ENCODE measurements around the gene TMX2.

TMX2 gene

DNA sequence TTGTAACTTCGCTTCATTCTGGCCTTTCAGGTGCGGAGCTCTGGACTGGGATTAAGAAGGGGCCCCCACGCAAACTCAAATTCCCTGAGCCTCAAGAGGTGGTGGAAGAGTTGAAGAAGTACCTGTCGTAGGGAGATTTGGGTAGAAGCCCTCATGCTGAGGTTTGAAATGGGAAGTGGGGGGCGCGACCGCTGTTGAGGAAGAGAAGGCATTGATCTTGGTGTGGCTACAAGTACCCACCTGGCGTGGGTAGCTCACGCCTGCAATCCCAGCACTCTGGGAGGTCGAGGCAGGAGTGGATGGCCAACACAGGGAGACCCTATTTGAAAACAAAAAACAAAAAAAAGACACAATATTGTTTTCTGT lies 29.7 kb downstream of the TMX2 start:
- Histone ChIP-seq H3F3A (ENCODE audit: insufficient read depth, low read length) (no peaks in the 10 kb centered on the region), H3K27ac (ENCODE audit: low read depth, low read length, poor library complexity, severe bottlenecking) (peak overlapping the region; percentile 89), H3K4me1 (ENCODE audit: insufficient read depth, low read length, severe bottlenecking) (peaks cover 17% of the 10 kb centered on the region), H3K4me3 (ENCODE audit: low read depth, low read length, poor library complexity, severe bottlenecking) (peak overlapping the region; percentile 98), H3K27me3 (ENCODE audit: insufficient read depth, low read length) (no peaks in the 10 kb centered on the region), H3K9me2 (ENCODE audit: low read depth, low read length) (no peaks in the 10 kb centered on the region), H3K4me2 (ENCODE audit: low read length) (peak overlapping the region; percentile 89), H3K79me2 (ENCODE audit: insufficient read depth, low read length) (peaks cover 12% of the 10 kb centered on the region), H3K36me3 (ENCODE audit: insufficient read depth, low read length) (peaks cover 72% of the 10 kb centered on the region), H3K9me3 (ENCODE audit: low read length) (no peaks in the 10 kb centered on the region), H2AFZ (ENCODE audit: low read length) (no peak overlapping the region), H3K9ac (ENCODE audit: low read length) (peak overlapping the region; percentile 99), H4K20me1 (ENCODE audit: insufficient read depth, low read length) (no peaks in the 10 kb centered on the region)
- TF ChIP-seq, protein P1, sequence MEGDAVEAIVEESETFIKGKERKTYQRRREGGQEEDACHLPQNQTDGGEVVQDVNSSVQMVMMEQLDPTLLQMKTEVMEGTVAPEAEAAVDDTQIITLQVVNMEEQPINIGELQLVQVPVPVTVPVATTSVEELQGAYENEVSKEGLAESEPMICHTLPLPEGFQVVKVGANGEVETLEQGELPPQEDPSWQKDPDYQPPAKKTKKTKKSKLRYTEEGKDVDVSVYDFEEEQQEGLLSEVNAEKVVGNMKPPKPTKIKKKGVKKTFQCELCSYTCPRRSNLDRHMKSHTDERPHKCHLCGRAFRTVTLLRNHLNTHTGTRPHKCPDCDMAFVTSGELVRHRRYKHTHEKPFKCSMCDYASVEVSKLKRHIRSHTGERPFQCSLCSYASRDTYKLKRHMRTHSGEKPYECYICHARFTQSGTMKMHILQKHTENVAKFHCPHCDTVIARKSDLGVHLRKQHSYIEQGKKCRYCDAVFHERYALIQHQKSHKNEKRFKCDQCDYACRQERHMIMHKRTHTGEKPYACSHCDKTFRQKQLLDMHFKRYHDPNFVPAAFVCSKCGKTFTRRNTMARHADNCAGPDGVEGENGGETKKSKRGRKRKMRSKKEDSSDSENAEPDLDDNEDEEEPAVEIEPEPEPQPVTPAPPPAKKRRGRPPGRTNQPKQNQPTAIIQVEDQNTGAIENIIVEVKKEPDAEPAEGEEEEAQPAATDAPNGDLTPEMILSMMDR (IDR thresholded peaks at IDR 0.05; ENCODE audit: low read length), result no peak
- TF ChIP-seq EZH2 (IDR thresholded peaks at IDR 0.05; ENCODE audit: borderline replicate concordance, low read length), result no peak

DNA sequence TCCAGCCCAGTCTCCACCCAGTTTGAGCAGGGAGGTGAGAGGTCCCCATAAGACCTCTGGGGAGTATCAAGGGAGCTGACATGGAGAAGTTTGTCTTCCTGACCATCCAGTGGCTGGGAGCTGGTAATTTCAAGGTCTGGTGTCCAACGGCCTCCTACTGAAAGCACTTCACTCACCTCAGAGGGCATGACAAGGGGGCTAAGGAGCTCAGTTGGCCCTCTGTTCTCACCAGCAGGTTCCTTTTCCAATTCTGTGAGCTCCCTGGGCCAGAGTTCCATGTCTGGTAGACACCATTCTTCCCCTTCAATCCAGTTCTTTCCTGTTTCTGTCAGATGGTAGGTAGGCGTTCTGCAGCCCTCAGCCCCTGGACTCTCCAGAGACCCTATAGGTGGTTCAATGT lies 32.0 kb downstream of the TMX2 start:
- no peak for TF ChIP-seq EZH2 (IDR thresholded peaks at IDR 0.05; ENCODE audit: borderline replicate concordance, low read length)
- TF ChIP-seq, protein P1 (IDR thresholded peaks at IDR 0.05; ENCODE audit: low read length), result no peak
- H3K36me3 ChIP-seq (ENCODE audit: insufficient read depth, low read length), result peaks cover 52% of the 10 kb centered on the region
- peaks cover 12% of the 10 kb centered on the region for H3K79me2 ChIP-seq (ENCODE audit: insufficient read depth, low read length)
- H3K9me2 ChIP-seq (ENCODE audit: low read depth, low read length), result no peaks in the 10 kb centered on the region
- H3K27me3 ChIP-seq (ENCODE audit: insufficient read depth, low read length), result no peaks in the 10 kb centered on the region
- H3K9me3 ChIP-seq (ENCODE audit: low read length), result no peaks in the 10 kb centered on the region
- H4K20me1 ChIP-seq (ENCODE audit: insufficient read depth, low read length), result no peaks in the 10 kb centered on the region
- no peak overlapping the region for H3K27ac ChIP-seq (ENCODE audit: low read depth, low read length, poor library complexity, severe bottlenecking)
- H2AFZ ChIP-seq (ENCODE audit: low read length), result no peak overlapping the region
- H3K9ac ChIP-seq (ENCODE audit: low read length), result no peak overlapping the region
- no peak overlapping the region for H3K4me2 ChIP-seq (ENCODE audit: low read length)
- H3F3A ChIP-seq (ENCODE audit: insufficient read depth, low read length), result no peaks in the 10 kb centered on the region
- H3K4me1 ChIP-seq (ENCODE audit: insufficient read depth, low read length, severe bottlenecking), result peaks cover 17% of the 10 kb centered on the region
- no peak overlapping the region for H3K4me3 ChIP-seq (ENCODE audit: low read depth, low read length, poor library complexity, severe bottlenecking)

DNA sequence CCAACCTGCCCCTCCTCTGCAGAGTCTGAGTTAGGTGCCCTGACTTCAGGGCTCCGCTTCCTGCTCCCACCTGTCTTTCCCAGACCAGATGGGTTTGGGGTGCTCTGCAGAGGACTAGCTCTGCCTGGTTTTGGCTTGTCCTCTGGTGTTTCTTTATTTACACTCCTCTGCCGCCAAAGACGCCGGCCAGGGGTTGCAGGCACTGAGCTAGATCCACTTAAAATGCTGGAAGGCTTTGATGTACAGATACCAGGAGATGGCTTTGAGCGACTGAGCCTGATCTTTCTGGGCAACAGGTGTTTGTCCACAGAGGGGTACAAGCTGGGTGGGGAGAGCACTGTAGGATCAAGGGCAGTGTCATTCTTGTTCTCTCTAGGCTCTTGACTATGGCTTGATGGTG lies 32.8 kb downstream of the TMX2 start:
- no peaks in the 10 kb centered on the region for H3K27me3 ChIP-seq (ENCODE audit: insufficient read depth, low read length)
- H3K9me3 ChIP-seq (ENCODE audit: low read length), result no peaks in the 10 kb centered on the region
- no peaks in the 10 kb centered on the region for H3F3A ChIP-seq (ENCODE audit: insufficient read depth, low read length)
- no peak overlapping the region for H3K4me2 ChIP-seq (ENCODE audit: low read length)
- no peak overlapping the region for H2AFZ ChIP-seq (ENCODE audit: low read length)
- H3K36me3 ChIP-seq (ENCODE audit: insufficient read depth, low read length), result peaks cover 51% of the 10 kb centered on the region
- no peaks in the 10 kb centered on the region for H4K20me1 ChIP-seq (ENCODE audit: insufficient read depth, low read length)
- H3K4me3 ChIP-seq (ENCODE audit: low read depth, low read length, poor library complexity, severe bottlenecking), result no peak overlapping the region
- peaks cover 12% of the 10 kb centered on the region for H3K79me2 ChIP-seq (ENCODE audit: insufficient read depth, low read length)
- no peak overlapping the region for H3K9ac ChIP-seq (ENCODE audit: low read length)
- H3K4me1 ChIP-seq (ENCODE audit: insufficient read depth, low read length, severe bottlenecking), result peaks cover 17% of the 10 kb centered on the region
- TF ChIP-seq, protein P1 (IDR thresholded peaks at IDR 0.05; ENCODE audit: low read length), result no peak
- TF ChIP-seq EZH2 (IDR thresholded peaks at IDR 0.05; ENCODE audit: borderline replicate concordance, low read length), result no peak
- no peak overlapping the region for H3K27ac ChIP-seq (ENCODE audit: low read depth, low read length, poor library complexity, severe bottlenecking)
- H3K9me2 ChIP-seq (ENCODE audit: low read depth, low read length), result no peaks in the 10 kb centered on the region

All from OCI-LY1 (cell line).